ENCODE measurements around the gene TRIM41. TPM values are rescaled to one million over a fixed set of nuclear protein-coding genes. Genes with fewer than 3 reads are reported as not detected.

The TRIM41 gene
- polyA plus RNA-seq, 1 experiment = 15.2 TPM

DNA sequence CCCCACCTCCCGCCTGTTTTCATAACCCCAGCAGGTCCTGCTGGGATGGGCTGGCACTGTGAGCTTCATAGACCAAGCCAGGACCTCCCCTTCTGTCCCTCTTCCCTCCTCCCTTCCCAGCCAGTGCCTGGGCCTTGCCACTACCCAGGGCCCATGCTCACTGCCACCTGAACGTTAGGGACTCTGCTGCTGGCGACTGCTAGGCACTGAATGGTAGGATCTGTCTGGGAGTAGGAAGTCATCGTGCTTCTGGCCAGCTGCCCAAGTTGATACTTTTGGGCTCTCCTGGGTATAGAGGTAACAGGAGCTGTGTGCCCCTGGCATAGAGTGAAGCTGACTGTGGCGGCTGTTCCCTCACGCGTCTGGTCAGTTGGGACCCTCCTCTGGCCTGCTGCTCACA lies 8.4 kb downstream of the TRIM41 start:
- POLR2A ChIA-PET = no interaction called here
- Histone ChIP-seq H3K36me3 (ENCODE audit: control insufficient read depth, insufficient read depth, low read length) (peaks cover 24% of the 10 kb centered on the region), H3K27me3 (ENCODE audit: control insufficient read depth, insufficient read depth, low read length) (no peaks in the 10 kb centered on the region), H3K4me3 (ENCODE audit: low read depth, low read length) (no peak overlapping the region)
- no peak for DNase-seq (ENCODE audit: low read depth)
- CTCF ChIA-PET = no interaction called here
- TF ChIP-seq, protein P1, sequence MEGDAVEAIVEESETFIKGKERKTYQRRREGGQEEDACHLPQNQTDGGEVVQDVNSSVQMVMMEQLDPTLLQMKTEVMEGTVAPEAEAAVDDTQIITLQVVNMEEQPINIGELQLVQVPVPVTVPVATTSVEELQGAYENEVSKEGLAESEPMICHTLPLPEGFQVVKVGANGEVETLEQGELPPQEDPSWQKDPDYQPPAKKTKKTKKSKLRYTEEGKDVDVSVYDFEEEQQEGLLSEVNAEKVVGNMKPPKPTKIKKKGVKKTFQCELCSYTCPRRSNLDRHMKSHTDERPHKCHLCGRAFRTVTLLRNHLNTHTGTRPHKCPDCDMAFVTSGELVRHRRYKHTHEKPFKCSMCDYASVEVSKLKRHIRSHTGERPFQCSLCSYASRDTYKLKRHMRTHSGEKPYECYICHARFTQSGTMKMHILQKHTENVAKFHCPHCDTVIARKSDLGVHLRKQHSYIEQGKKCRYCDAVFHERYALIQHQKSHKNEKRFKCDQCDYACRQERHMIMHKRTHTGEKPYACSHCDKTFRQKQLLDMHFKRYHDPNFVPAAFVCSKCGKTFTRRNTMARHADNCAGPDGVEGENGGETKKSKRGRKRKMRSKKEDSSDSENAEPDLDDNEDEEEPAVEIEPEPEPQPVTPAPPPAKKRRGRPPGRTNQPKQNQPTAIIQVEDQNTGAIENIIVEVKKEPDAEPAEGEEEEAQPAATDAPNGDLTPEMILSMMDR (IDR thresholded peaks at IDR 0.05; ENCODE audit: insufficient read depth, low read depth, low read length) = no peak

DNA sequence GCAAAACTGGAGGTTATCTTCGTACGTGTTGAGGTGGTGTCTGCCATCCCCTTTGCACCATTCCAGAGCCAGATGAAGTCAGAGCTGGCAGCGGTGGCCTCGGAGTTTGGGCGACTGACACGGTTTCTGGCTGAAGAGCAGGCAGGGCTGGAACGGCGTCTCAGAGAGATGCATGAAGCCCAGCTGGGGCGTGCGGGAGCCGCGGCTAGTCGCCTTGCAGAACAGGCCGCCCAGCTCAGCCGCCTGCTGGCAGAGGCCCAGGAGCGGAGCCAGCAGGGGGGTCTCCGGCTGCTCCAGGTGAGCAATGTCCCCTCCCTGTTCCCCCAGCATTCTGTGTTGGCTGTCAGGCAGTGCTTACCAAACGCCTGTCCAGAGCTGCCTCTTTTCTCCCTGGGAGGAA lies 9.5 kb downstream of the TRIM41 start:
- Histone ChIP-seq H3K4me3 (ENCODE audit: low read depth, low read length) (no peak overlapping the region), H3K36me3 (ENCODE audit: control insufficient read depth, insufficient read depth, low read length) (peaks cover 32% of the 10 kb centered on the region), H3K27me3 (ENCODE audit: control insufficient read depth, insufficient read depth, low read length) (no peaks in the 10 kb centered on the region)
- ChIA-PET CTCF (no interaction called here), POLR2A (no interaction called here)
- DNase-seq (ENCODE audit: low read depth) = no peak
- TF ChIP-seq, protein P1 (IDR thresholded peaks at IDR 0.05; ENCODE audit: insufficient read depth, low read depth, low read length) = no peak

DNA sequence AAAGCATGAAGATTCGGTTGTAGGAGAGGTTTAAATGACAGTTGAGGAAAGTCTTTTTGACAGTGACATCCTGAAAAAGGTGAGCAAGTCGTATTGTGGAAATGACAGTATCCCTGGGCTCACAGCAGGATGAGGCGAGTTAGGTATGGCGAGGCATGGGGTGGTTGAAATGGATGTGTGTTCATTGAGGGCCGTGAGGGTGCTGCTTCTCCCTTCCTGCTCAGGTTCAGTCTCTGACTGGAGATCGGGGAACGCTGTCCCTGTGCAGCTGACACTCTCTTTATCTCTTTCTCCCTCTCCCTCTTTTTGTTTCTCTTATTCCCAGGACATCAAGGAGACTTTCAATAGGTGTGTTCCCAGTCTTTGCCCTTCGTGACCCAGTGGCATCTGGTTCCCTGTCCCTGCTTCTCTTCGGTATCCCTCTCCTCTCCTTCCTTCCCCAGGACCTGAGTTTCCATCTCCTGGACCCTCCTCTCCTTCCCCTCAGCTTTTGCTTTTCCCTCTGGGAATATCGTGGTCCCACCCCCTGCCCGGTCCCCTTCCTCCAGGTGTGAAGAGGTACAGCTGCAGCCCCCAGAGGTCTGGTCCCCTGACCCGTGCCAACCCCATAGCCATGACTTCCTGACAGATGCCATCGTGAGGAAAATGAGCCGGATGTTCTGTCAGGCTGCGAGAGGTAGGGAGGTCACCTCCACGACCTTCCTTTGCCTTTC lies 10.2 kb downstream of the TRIM41 start:
- H3K4me3 ChIP-seq (ENCODE audit: low read depth, low read length) = no peak overlapping the region
- ChIA-PET CTCF (no interaction called here), POLR2A (no interaction called here)
- peaks cover 37% of the 10 kb centered on the region for H3K36me3 ChIP-seq (ENCODE audit: control insufficient read depth, insufficient read depth, low read length)
- no peaks in the 10 kb centered on the region for H3K27me3 ChIP-seq (ENCODE audit: control insufficient read depth, insufficient read depth, low read length)
- TF ChIP-seq, protein P1 (IDR thresholded peaks at IDR 0.05; ENCODE audit: insufficient read depth, low read depth, low read length) = no peak
- no peak for DNase-seq (ENCODE audit: low read depth)

DNA sequence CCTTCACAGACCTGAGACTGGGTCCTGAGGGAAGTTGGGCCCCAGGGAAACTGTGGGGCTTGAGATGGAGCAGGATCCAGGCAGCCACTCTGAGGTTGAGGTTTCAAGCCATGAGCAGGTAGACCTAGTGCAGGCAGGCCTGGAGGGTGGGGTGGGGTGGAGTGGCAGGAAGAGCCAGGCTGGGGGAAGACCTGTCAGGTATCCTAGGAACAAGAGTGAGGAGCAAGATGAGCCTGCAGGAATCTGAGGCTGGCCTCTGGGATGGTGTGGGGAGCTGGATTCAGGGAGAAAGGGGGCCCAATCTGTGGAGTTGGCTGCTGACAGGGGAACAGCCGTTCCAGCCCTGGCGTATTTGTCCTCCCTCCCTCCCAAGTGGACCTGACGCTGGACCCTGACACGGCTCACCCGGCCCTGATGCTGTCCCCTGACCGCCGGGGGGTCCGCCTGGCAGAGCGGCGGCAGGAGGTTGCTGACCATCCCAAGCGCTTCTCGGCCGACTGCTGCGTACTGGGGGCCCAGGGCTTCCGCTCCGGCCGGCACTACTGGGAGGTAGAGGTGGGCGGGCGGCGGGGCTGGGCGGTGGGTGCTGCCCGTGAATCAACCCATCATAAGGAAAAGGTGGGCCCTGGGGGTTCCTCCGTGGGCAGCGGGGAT lies 10.8 kb downstream of the TRIM41 start:
- Histone ChIP-seq H3K36me3 (ENCODE audit: control insufficient read depth, insufficient read depth, low read length) (peaks cover 40% of the 10 kb centered on the region), H3K27me3 (ENCODE audit: control insufficient read depth, insufficient read depth, low read length) (no peaks in the 10 kb centered on the region), H3K4me3 (ENCODE audit: low read depth, low read length) (no peak overlapping the region)
- ChIA-PET POLR2A (no interaction called here), CTCF (no interaction called here)
- TF ChIP-seq, protein P1 (IDR thresholded peaks at IDR 0.05; ENCODE audit: insufficient read depth, low read depth, low read length) = no peak
- DNase-seq (ENCODE audit: low read depth) = no peak

DNA sequence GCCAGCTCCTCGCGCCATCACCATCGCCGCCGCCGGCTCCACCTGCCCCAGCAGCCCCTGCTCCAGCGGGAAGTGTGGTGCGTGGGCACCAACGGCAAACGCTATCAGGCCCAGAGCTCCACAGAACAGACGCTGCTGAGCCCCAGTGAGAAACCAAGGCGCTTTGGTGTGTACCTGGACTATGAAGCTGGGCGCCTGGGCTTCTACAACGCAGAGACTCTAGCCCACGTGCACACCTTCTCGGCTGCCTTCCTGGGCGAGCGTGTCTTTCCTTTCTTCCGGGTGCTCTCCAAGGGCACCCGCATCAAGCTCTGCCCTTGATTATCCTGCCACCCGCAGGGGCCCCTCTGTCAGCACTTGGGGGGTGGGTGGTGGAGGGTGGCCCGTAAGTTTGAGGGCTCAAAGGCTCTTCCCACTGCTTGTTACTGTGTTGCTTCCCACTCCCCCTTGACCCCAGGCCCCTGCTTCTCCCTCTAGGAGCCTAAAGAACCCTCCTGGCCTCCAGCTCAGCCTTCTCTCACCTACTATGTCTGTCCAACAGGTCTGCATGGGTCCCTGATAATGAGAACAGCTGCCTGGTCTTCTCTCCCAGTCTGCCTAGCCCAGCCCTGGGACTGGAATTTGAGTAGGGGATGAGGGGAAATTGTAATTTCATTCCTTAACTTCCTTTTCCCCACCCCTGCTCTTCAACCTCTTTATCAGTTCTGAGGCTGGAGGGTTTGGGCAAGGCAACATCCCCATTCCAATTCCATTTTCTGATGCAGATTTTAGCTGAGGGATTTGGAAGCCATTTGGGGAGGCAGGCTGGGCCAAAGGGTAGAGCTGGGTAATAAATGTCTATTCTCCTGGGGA lies 11.6 kb downstream of the TRIM41 start:
- ChIA-PET POLR2A (interaction anchor here (0.6 kb wide), 1 partner anchor 11 kb away, joined by 4 read pairs; no protein-coding TSS in a partner anchor), CTCF (interaction anchor here (0.8 to 1.1 kb wide), 2 partner anchors 10 to 11 kb away, joined by 3 to 4 read pairs; partner anchors contain the start of gene TRIM41)
- Histone ChIP-seq H3K27me3 (ENCODE audit: control insufficient read depth, insufficient read depth, low read length) (no peaks in the 10 kb centered on the region), H3K4me3 (ENCODE audit: low read depth, low read length) (no peak overlapping the region), H3K36me3 (ENCODE audit: control insufficient read depth, insufficient read depth, low read length) (peaks cover 43% of the 10 kb centered on the region)
- TF ChIP-seq, protein P1 (IDR thresholded peaks at IDR 0.05; ENCODE audit: insufficient read depth, low read depth, low read length) = no peak
- DNase-seq (ENCODE audit: low read depth) = no peak
